Neural progenitor cell (in vitro differentiated cells): ENCODE measurements around the gene MAP3K7CL.

Experiments
- CTCF ChIP-seq: fragments of 200-600 bp; sonication (generic); IDR thresholded peaks from 2 replicates; pipeline ENCODE4 v1.5.1; 2017; ENCODE audit warnings: antibody characterized with exemption, mild to moderate bottlenecking
- EZH2 ChIP-seq: fragments of 200-600 bp; sonication (generic); IDR thresholded peaks from 2 replicates; pipeline ENCODE4 v1.6.1; 2017; ENCODE audit warnings: antibody characterized with exemption, mild to moderate bottlenecking, moderate library complexity
- EZH2phosphoT487 ChIP-seq: fragments of 200-600 bp; sonication (generic); IDR thresholded peaks from 2 replicates; pipeline ENCODE4 v1.6.1; 2017; ENCODE audit warnings: antibody characterized with exemption

GRCh38 chr21:29175408-29176134 is 45.1 kb downstream of the MAP3K7CL start:
- TF ChIP-seq CTCF, result no peak
- no peak for TF ChIP-seq EZH2
- no peak for TF ChIP-seq EZH2phosphoT487
